Omental fat pad (tissue), 4 donors: ENCODE measurements around the gene IL1F10. TPM values are rescaled to one million over a fixed set of nuclear protein-coding genes. Genes with fewer than 3 reads are reported as not detected.

Experiments used
- ATAC-seq: fragments of 150-250 bp; one replicate; pipeline ENCODE4 v1.9.1; 2016; ENCODE audit warnings: mild to moderate bottlenecking, moderate library complexity; ENCODE audit not compliant: low FRiP score
- DNase-seq: peaks from one replicate; pipeline ENCODE4 v3.0.0-alpha.2; 2019; ENCODE audit warnings: low spot score
- CTCF ChIP-seq, 3 donors: fragments of 450-650 bp; IDR thresholded peaks; one replicate each; pipeline ENCODE4 v1.5.1; 2016 to 2017; ENCODE audit warnings: antibody characterized with exemption in 3 of 3, mild to moderate bottlenecking in 3 of 3, moderate library complexity in 2 of 3
- total RNA-seq, 4 donors: library from RNA; depleted of rRNA; stranded (reverse); fragments of >200 nt; gene quantifications; one replicate each; pipeline ENCODE4 v1.1.0, GENCODE V29; 2016

Gene IL1F10
- total RNA-seq, 4 donors from 2014 or later = not detected

GRCh38 chr2:113057117-113057516 is 10.7 kb upstream of the IL1F10 start:
- TF ChIP-seq CTCF (IDR thresholded peaks at IDR 0.05) = no peak
- no peak for ATAC-seq
- DNase-seq = no peak

GRCh38 chr2:113058411-113058994 is 9.3 kb upstream of the IL1F10 start:
- ATAC-seq = no peak
- no peak for DNase-seq
- TF ChIP-seq CTCF (IDR thresholded peaks at IDR 0.05) = no peak

- TF ChIP-seq CTCF (IDR thresholded peaks at IDR 0.05) = no peak
- DNase-seq = no peak
Measured at GRCh38 chr2:113058998-113059960, 8.5 kb upstream of the IL1F10 start, which contains the start of gene IL36RN. Gene IL36RN, plus strand, starts transcription at chr2:113059198. Its CDS starts 241 bp downstream, at chr2:113059439.

GRCh38 chr2:113060396-113060795 is 7.4 kb upstream of the IL1F10 start:
- TF ChIP-seq CTCF (IDR thresholded peaks at IDR 0.05) = no peak
- ATAC-seq = no peak

More at GRCh38 chr2:113058998-113059960, 8.5 kb upstream of the IL1F10 start, which contains the start of gene IL36RN:
- no peak for ATAC-seq

GRCh38 chr2:113060796-113061195 is 7.0 kb upstream of the IL1F10 start:
- TF ChIP-seq CTCF (IDR thresholded peaks at IDR 0.05) = no peak
- DNase-seq (no peak), ATAC-seq (no peak)

More at GRCh38 chr2:113060396-113060795, 7.4 kb upstream of the IL1F10 start:
- no peak for DNase-seq

- ATAC-seq (no peak), DNase-seq (no peak)
- TF ChIP-seq CTCF (IDR thresholded peaks at IDR 0.05) = no peak
Measured at GRCh38 chr2:113061241-113061640, 6.5 kb upstream of the IL1F10 start.
